Thyroid gland (tissue), 4 donors: ENCODE data around the gene MATN4.

Experiments
- POLR2A ChIP-seq, 2 donors: fragments of 450-650 bp; IDR thresholded peaks; one replicate each; pipeline ENCODE4 v1.6.1; 2017; ENCODE audit warnings: antibody characterized with exemption in 2 of 2, mild to moderate bottlenecking in 2 of 2, moderate library complexity in 1 of 2
- TF ChIP-seq, protein P1 (sequence below), 6 experiments: fragments of 200-600 bp in 3 of 6; fragments of 450-650 bp in 3 of 6; sonication (generic) in 3 of 6; IDR thresholded peaks; one replicate each; pipeline ENCODE4 v1.5.1; 2016 to 2019; ENCODE audit warnings: antibody characterized with exemption in 6 of 6, mild to moderate bottlenecking in 2 of 6, inconsistent platforms in 1 of 6, moderate library complexity in 1 of 6

DNA sequence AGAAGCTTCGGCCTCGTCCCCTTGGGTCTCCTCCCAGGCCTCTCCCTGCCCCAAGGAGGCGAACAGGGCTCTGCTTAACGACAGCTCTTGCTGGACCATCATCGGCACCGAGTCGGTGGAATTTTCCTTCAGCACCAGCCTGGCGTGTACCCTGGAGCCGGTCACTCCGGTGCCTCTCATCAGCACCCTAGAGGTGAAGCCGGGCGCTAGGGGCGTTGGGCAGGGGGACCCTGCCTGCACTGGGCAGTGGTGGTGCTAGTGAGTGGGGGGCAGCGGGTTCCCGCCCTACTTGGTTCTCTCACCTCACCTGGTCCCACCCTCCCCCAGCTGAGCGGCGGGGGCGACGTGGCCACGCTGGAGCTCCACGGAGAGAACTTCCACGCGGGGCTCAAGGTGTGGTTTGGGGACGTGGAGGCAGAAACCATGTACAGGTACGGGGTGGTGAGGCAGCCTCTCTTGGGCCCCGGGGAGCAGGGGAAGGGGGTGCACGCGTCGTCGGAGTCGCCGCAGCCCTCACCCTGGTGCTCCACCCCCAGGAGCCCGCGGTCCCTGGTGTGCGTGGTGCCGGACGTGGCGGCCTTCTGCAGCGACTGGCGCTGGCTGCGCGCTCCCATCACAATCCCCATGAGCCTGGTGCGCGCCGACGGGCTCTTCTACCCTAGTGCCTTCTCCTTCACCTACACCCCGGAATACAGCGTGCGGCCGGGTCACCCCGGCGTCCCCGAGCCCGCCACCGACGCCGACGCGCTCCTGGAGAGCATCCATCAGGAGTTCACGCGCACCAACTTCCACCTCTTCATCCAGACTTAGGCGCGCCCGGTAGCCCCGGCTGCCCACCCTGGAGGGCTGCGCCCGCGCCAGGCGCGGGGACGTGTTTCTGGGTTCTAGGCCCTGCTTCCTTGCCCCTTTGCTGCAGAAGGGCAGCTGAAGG, 8.3 kb upstream of the MATN4 start:
- TF ChIP-seq, protein P1, sequence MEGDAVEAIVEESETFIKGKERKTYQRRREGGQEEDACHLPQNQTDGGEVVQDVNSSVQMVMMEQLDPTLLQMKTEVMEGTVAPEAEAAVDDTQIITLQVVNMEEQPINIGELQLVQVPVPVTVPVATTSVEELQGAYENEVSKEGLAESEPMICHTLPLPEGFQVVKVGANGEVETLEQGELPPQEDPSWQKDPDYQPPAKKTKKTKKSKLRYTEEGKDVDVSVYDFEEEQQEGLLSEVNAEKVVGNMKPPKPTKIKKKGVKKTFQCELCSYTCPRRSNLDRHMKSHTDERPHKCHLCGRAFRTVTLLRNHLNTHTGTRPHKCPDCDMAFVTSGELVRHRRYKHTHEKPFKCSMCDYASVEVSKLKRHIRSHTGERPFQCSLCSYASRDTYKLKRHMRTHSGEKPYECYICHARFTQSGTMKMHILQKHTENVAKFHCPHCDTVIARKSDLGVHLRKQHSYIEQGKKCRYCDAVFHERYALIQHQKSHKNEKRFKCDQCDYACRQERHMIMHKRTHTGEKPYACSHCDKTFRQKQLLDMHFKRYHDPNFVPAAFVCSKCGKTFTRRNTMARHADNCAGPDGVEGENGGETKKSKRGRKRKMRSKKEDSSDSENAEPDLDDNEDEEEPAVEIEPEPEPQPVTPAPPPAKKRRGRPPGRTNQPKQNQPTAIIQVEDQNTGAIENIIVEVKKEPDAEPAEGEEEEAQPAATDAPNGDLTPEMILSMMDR (IDR thresholded peaks at IDR 0.05) = no peak
- no peak for TF ChIP-seq POLR2A (IDR thresholded peaks at IDR 0.05)
